Cardiac septum (tissue), 1 donor: Measurements from ENCODE around the gene LHX3. TPM values are rescaled to one million over a fixed set of nuclear protein-coding genes. Genes with fewer than 3 reads are reported as not detected.

Source experiments
- DNase-seq: peaks from one replicate; pipeline ENCODE4 v3.0.0-alpha.2; 2020; ENCODE audit warnings: low spot score
- intact Hi-C: fragments of 100-400 bp; cut with DNase I; formaldehyde crosslinking; loops from one replicate; pipeline ENCODE4 v1.14.0; 2022
- total RNA-seq: library from RNA; stranded (reverse); fragmentation: NEBNext Ultra II Directional; extraction: Animal tissue kit (Norgen Biotek cat#: 25700); gene quantifications from one replicate; pipeline ENCODE4 v1.2.1, GENCODE V29; 2021
- donor health status: DM: no; HTN: no; CAD: no.

Gene LHX3
- total RNA-seq, 1 donor from 2014 or later: not detected

DNA sequence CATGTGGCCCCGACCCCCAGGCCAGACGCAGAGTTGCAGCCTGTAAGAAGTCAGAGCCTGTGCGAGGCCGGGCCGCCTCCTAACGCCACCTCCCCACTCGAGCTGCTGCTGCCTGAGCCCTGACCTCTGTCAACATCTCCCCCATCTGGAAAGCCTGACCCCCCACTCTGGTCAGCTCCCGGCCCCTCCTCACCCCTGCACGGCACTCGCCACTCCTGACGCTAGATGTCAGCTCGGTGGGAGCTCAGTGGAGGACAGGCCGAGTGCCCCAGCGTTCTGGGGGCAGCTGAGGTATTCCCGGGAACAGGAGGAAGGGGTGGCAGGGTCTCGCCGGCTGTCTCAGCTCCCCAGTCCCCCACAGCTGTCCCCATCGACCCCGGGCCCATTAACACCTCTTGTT is 19.9 kb downstream of the LHX3 start:
- DNase-seq: no peak

DNA sequence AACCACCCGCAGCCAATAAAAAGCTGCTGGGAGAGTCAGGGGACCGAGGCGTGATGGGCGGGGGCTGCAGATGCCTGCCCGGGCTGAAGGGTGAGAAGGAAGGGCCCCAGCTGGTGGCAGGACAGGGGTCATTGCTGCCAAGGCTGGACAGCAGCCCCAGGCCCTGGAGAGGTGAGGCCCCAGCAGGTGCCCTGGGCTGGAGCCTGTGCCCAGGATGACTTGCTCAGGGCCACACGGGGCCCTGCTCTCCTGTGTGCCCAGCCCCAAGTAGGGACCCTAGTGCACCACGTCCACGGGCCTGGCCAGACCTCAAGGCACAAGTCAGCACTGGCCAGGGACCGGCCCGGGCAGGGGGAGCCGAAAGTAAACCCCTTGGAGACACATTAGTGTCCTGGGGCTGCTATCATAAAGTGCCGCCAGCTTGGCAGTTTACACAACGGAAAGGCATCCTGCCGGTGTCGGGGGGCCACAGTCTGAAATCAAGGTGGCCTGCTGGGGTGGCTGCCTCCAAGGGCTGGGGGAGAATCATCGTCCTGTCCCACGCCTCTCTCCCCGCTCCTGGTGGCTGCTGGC is 22.0 kb downstream of the LHX3 start:
- intact Hi-C loops: no loop called here
- no peak for DNase-seq

More for the DNA sequence above, 19.9 kb downstream of the LHX3 start:
- intact Hi-C loops: no loop called here

DNA sequence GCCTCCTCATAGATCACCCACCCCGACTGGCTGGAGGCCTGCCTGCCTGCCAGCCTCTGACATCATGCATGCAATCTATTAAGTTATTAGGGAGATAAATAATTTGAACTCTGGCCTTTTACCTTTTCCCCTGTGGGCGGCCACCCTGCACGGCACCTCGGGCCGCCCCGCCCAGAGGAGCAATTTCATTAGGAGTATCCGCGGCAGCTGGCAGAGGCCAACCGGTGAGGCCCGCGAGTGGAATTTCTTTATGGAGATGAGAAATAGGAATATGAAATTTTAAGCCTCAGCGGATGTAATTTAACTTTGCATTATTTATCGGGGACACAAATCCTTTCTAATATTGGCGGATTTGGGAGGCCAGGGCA is 22.5 kb downstream of the LHX3 start:
- intact Hi-C loops: no loop called here
- DNase-seq: no peak

DNA sequence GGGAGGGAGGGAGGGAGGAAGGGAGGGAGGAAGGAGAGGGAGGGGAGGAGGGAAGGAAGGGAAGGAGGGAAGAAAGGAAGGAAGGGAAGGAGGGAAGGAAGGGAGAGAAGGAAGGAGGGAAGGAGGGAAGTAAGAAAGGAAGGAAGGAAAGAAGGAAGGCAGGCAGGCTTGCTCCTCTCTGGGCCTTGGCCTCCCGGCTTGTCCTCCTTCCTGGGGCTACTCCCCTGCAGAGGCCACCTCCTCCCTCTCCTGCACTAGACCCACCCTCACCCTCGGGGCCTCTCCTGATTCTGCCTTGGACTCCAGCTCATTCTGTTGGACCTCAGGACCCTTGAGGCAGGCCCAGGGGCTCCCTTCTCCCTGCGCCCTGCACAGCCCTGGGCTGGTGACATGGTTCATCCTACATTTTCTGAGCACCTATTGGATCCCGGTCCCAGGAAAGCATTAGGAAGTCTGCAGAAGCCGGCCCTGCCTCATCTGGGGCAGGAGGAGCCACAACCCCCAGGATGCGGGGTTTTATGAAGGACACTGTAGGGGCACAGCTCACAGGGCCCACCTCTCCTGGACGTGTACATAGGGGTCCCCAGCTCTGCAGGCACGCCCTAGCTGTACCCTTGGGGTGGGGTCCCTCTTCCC is 23.0 kb downstream of the LHX3 start:
- no peak for DNase-seq
- intact Hi-C loops: no loop called here

DNA sequence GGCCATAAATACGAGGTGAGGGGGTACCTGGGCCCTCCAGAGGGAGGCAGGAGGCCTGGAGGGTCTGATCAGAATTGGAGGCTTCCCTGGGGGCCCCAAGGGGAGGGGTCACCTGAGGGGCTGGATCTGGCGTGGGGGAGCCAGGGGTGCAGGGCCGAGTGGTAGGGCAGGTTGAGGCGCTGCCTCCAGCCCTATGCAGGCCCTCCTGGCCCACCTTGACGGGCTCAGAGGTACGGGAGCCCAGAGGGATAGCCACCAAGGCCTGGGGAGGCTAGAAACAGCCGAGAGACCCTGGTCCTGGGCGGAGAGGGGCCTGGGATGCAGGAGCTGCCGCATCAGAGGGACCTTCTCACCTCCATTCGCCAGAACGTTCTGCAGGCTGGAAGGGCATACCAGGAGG is 24.3 kb downstream of the LHX3 start:
- intact Hi-C loops: no loop called here
- DNase-seq: no peak

DNA sequence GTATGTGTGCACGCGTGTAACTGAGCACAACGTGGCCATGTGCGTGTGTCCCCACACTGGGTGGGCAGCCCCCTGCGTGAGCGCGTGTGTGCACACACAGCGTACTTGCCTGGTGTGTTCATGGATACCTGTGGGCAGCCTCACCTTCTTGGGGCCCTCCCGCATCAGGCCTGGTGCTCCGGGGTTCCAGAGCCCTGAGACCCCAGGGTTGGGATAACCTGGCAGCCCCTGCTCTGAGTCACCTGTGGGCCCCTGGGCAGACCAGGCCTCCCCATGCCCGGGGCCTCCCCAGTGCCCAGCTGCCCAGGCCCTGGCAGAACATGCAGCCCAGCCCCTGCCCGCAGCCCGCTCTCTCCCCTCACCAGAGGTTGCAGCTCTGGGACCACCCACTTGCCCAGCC is 25.2 kb downstream of the LHX3 start:
- DNase-seq: no peak
- intact Hi-C loops: no loop called here

DNA sequence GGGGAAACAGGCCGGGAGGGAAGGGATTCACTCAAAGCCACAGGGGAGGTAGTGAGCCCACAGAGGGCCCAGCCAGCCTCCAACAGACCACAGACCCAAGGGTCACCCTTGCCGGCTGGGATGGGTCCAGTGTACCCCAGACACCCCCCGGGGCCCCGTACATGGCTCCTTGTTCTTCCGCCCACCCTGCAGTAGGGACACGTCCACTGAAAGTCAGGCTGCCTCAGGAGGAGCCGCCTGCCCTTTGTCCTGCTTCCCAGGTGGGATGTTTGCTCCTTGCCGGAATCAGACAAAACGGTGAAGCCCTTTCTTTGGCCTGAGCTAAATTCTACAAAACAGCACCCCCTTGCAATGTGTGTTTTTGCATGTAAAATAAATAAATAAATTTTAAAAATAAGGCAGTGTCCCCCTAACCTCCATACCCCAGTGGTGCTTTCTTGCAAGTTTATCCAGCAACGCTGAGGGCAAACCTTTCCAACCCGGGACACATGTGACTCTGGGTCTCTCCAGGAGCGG is 25.8 kb downstream of the LHX3 start:
- intact Hi-C loops: no loop called here

DNA sequence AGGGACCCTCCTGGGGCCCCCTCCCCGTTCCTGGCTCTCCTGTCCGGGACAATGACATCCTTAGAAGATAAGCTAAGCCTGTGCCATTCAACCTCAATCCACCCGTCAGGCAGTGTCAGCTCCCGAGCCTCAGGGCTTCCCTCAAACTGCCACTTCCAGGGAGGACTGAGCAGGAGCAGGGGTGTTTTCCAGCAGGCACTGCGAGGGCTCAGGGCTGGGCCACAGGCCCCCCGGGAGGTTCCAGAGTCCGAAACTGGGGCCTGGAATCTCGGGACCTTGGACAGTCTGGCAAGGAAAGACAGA is 26.2 kb downstream of the LHX3 start:
- no peak for DNase-seq
- intact Hi-C loops: no loop called here

More for the DNA sequence above, 25.8 kb downstream of the LHX3 start:
- no peak for DNase-seq

DNA sequence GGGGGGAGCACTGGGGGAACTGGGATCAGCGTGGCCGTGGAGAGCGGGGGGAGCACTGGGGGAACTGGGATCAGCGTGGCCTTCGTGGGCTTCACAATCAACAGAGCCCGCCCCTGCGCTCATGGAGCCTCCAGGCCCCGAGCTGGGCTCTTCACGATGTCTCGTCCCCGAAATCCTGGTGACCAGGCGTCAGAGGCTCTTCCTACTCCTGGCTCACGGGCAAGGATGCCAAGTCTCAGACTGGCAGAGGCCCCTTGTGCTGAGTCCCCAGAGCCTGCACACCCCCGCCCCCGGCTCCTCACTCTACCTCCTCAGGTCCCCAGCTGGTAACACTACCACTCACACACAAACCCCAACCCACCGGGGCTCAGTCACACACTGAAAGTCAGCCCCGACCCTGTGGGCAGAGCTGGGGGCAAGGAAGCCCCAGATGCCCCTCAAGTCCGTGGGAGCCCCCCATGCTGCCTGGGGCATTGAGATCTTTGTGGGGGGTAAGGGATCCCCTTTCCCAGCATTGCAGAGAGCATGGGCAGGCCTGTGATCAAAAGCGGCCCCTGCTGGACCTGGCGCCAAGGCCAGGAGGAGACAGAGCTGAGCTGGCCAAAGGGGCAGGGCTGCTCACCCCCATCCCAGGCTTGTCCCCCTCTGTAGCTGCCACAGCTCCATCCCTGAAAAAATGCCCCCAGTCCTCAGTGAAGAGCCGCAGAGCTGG is 26.7 kb downstream of the LHX3 start:
- intact Hi-C loops: no loop called here
- no peak for DNase-seq

DNA sequence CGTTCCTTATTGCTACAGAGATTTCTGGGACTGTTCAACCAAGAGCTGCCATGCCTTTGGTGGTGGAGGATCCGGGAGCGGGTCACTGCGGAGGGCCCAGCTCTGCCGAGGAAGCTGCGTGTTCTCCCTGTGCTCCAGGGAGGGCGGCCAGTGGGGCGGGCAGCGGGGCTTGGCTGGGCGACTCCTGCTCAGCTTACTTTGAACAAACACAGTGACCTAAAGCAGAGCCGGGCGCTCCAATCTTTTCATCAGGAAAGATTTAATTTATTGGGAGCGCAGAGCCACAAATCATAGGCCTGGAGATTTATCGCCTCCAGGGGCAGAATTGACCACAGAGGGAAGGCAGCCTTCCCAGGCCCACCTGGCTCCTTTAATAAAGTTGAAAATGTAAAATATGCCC is 27.7 kb downstream of the LHX3 start:
- intact Hi-C loops: no loop called here
- DNase-seq: no peak

DNA sequence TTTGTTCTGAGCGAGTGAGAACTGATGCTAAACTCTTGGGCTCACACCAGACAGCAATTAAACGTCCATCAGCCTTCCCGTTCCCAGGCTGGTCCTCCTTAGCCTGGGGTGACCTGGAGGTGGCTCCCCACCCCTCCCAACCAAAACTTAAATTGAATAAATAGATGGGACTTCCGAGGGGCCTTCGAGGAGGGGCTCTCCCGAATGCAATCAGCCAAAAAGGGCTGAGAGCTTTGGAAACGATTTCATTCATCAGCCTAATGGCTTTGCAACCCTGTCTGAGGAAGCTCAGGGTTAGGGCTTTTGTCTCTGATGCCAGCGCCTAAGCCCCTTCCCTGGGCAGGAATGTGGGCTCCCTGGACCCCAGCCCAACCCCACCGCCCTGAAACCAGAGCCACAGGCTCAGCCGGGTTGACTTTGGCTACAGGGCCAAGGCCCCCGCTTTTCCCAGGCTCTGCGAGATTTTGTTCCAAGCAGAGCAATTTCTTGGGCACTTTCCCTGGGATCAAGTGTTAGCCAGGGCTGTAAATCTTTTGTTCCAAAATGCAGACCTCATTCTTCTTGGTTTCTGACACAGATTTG is 29.2 kb downstream of the LHX3 start:
- DNase-seq: no peak
- intact Hi-C loops: no loop called here

DNA sequence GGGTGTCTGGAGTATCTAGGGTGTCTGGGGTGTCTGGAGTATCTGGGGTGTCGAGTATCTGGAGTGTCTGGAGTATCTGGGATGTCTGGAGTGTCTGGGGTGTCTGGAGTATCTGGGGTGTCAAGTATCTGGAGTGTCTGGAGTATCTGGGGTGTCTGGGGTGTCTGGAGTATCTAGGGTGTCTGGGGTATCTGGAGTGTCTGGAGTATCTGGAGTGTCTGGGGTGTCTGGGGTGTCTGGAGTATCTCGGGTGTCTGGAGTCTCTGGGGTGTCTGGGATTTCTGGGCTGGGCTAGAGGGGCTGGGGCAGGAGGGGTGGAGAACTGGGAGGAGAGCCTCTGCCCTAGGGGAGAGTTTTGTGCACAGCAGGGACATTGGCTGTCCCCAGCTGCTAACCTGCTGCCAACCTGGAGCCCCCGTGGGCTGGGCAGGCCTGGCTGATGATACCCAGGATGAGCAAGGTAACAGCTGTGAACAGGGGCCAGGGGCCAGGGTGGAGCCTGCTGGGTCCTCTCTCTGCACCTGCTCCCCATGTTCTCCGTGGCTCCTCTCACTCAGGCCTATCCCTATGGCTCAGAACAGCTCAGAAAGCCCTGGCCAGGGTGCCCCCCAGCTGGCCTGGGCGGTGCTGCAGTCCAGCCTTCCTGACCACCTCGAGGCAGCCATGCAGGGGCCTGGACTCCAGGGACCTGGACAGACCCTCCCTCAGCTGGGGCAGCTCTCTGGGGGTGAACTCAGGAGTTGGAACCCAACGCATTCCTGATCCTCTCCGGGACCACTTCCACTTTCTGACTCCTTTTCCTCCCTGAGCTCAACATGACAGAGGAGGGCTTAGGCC is 29.9 kb downstream of the LHX3 start:
- intact Hi-C loops: no loop called here
- DNase-seq: no peak

DNA sequence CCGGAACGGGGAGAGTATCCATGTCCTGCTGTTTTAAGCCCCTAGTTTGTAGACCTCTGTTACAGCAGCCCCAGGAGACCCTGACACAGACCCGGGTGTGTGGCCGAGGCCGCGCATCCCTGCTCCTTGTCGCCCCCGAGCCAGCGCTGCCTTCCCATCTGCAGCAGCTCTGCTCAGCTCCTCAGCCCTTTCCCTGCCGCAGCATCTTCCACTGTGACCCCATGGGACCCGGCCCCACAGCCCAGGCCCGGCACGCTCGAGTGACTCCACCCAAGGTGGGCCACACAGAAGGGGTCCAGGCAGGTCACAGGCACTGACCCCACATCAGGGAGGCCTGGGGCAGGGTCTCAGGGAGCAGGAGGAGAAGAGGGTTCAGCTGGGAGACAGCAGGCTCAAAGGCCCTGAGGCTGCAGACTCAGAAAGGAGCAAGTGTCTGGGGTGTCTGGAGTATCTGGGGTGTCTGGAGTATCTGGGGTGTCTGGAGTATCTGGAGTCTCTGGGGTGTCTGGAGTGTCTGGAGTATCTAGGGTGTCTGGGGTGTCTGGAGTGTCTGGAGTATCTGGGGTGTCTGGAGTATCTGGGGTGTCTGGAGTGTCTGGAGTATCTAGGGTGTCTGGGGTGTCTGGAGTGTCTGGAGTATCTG is 31.2 kb downstream of the LHX3 start:
- DNase-seq: no peak
- intact Hi-C loops: no loop called here

DNA sequence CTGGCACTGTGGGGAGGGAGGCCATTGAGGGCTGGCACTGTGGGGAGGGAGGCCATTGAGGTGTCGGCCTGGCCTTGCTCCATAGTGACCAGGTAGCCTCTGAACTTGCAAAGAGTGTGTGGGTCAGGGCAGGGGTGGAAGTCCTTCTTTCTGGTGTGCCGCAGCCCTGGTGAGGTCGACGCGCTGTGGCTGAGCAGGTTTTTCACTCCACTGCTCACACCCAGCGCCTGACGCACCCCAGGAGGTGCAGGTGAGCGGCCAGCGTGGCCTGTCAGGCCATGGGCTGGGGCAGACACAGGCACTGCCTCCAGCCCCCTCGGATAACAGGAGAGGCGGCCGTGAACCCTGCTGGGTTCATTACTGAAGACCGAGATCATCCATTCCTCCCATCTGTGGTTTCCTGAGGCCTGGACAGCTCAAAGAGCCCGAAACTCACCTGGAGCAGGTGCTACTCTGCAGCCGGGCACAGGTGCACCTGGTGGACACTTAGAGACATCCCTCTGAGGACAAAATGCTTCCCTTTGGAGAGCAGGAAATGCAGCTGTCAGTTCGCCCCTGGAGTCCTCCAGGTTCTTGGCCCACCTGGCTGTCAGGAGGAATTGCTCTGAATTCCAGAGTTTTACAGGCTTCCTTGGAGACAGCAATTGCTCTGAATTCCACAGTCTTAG is 32.4 kb downstream of the LHX3 start:
- no peak for DNase-seq
- intact Hi-C loops: no loop called here

DNA sequence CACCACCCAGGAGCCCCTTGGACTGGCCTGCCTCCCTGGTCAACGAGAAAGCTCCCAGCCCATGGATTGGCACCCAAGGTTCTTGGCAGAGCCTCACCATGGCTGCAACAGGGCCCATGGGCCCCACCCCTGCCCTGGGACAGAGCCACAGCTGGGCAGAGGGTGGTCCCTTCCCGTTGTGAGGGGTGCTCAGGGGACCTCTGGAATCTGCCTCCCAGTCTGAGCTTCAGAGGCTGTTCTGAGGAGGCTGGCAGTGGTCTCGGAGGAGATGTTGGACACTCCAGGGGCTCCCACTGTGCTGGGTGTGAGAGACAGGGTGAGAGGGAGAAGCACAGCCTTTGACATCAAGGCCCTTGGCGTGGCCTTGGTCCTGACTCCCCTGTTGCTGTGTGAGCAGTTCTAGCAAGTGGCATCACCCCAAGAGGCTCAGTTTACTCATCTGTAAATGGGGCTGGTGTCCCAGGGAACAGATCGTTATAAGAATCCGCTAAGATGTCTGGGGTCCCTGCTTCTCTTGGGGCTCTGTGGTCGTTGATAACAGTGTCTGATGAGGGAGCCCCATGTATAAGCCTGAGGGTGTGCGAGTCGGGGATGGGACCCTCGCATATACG is 33.0 kb downstream of the LHX3 start:
- intact Hi-C loops: no loop called here
- no peak for DNase-seq

DNA sequence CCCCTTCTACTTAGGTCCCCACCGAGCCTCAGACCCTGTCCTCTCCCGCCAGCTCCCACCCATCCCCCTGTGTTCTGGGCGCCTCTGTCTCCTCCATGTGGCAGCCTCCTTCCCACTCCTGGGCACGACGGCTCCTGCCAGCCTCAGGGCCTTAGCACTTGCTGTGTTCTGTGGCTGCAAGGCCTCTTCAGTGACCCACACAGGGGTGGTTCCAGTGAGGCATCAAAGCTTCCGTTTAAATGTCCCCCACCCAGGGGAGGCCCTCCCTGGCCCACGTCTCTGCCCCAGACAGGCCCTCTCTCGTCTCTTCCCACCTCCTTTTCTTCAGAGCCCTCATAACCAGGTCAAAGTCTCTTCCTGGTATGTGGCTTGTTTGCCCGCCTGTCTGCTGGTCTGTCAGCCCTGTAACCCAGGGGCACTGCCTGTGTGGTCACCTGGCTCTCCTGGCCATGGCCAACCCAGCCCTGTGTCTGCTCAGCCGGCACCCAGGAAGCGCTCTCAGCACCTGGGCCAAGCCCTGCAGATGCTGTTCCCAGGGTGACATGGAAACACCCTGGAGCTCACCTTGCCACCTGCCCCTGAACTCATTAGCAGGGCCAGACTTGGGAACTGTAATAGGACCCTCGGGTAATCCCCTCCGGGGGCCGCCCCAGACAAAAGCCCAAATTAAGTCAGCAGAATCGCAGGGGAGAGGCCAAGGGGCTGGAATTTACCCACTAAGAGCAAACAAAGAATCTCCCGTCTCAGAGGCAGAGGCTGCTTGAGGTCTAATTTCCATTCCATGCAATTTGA is 33.7 kb downstream of the LHX3 start:
- no peak for DNase-seq
- intact Hi-C loops: no loop called here

DNA sequence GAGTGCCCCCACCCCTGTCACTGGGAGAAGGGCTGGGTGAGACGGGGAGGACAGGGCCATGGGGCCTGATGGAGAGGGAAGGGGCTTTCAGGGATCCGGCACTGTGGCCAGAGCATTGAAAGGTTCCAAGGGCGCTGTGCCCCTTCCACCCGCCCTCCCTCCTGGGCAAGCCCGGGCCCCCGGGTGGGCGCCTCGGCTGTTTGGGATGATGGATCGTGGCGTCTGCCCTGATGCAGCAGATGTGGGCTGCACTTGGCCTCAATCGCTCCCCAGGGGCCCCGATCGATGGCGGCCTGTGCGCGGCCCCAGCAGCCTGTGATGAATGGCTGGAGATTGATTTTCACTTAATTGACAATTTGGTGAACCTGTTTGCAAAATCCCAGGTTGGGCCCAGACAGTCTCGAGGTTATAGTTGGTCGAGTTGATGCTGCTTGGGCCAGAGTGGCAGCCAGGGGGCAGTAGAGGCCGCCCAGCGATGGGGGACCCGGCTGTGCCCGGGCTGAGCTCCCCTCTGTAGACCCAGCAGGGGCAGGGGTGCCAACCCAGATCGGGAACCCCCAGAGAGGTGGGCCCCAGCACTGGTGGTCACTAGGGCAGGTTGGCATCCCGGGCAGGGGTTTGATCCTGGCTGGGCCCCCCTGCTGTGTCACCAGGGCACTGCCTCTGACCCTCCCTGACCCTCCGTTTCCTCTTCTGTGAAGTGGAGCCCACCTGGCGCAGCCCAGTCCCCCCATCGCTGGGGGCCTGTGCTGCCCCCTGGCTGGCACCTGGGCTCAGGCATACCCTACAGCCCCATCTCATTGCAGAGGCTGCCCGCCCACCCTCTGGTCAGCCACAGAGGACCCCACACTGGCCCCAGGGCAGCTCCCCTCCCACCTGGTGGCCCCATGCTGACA is 34.7 kb downstream of the LHX3 start:
- no peak for DNase-seq
- intact Hi-C loops: loop anchor here (1.0 kb wide), 1 partner anchor 113 kb away; no protein-coding TSS in a partner anchor
